Aorta (tissue), 5 donors: Measurements from ENCODE around the gene P4HB. TPM values are rescaled to one million over a fixed set of nuclear protein-coding genes. Genes with fewer than 3 reads are reported as not detected.

ENCODE experiments used
- ATAC-seq: fragments of 200-7000 bp; cut with Tn5 transposase; one replicate; pipeline ENCODE4 v1.9.1; 2022; ENCODE audit warnings: moderate library complexity; ENCODE audit not compliant: low FRiP score
- DNase-seq, 2 donors: peaks; one replicate each; pipeline ENCODE4 v3.0.0-alpha.2; 2020
- H3K27ac ChIP-seq, 2 donors: one replicate each; pipeline ENCODE4 v1.5.1; 2013; ENCODE audit warnings: low read length in 2 of 2, mild to moderate bottlenecking in 2 of 2, moderate library complexity in 2 of 2, control low read depth in 1 of 2, inconsistent platforms in 1 of 2, low read depth in 1 of 2
- H3K27me3 ChIP-seq, 2 donors: one replicate each; pipeline ENCODE4 v1.6.1; 2013; ENCODE audit warnings: control low read depth in 1 of 2, low read length in 1 of 2, mild to moderate bottlenecking in 1 of 2, moderate library complexity in 1 of 2; ENCODE audit not compliant: insufficient read depth in 2 of 2, control insufficient read depth in 1 of 2
- H3K36me3 ChIP-seq, 2 donors: one replicate each; pipeline ENCODE4 v1.6.1; 2013; ENCODE audit warnings: control low read depth in 1 of 2, low read length in 1 of 2, mild to moderate bottlenecking in 1 of 2; ENCODE audit not compliant: insufficient read depth in 2 of 2, control insufficient read depth in 1 of 2
- H3K4me1 ChIP-seq, 2 donors: one replicate each; pipeline ENCODE4 v1.6.1; 2013; ENCODE audit warnings: low read length in 2 of 2, control low read depth in 1 of 2, mild to moderate bottlenecking in 1 of 2, moderate library complexity in 1 of 2; ENCODE audit not compliant: insufficient read depth in 2 of 2, control insufficient read depth in 1 of 2
- H3K4me3 ChIP-seq, 2 donors: one replicate each; pipeline ENCODE4 v1.5.1; 2013; ENCODE audit warnings: low read length in 2 of 2, control low read depth in 1 of 2, mild to moderate bottlenecking in 1 of 2
- H3K9me3 ChIP-seq: one replicate; pipeline ENCODE4 v1.6.1; 2013; ENCODE audit warnings: mild to moderate bottlenecking, low read length; ENCODE audit not compliant: control insufficient read depth
- WGBS, 2 donors: extraction: QIAGEN DNeasy Blood & Tissue Kit; methylation state at CpG; one replicate each; pipeline ENCODE4 v1.1.7; 2013; 5-methylcytosine and 5-hydroxymethylcytosine counted together
- intact Hi-C, 2 donors: fragments of 100-400 bp; cut with DNase I; formaldehyde crosslinking; loops; one replicate each; pipeline versions ENCODE4 v1.14.2 to v1.15.0; 2022
- polyA plus RNA-seq, 2 donors: library from polyadenylated mRNA; stranded (reverse); fragments of 200-250 nt; gene quantifications; one replicate each; pipeline ENCODE4 v1.2.3, GENCODE V29; 2013
- total RNA-seq, 2 donors: library from RNA; stranded (reverse); fragmentation: NEBNext Ultra II Directional; extraction: Animal tissue kit (Norgen Biotek cat#: 25700); gene quantifications; one replicate each; pipeline ENCODE4 v1.2.1, GENCODE V29; 2021
- donor health status: healthy with polysubstance abuse.
- donor health status: Bipolar disorder and iron deficiency.
- donor health status: DM: no; HTN: no; CAD: no.
- donor health status: DM: no; HTN: no; CAD: no.
- donor health status: DM: yes; HTN: yes; CAD: no.

Gene P4HB
- total and polyA plus RNA-seq, 4 donors, result 275 to 537 (median 422) TPM

DNA sequence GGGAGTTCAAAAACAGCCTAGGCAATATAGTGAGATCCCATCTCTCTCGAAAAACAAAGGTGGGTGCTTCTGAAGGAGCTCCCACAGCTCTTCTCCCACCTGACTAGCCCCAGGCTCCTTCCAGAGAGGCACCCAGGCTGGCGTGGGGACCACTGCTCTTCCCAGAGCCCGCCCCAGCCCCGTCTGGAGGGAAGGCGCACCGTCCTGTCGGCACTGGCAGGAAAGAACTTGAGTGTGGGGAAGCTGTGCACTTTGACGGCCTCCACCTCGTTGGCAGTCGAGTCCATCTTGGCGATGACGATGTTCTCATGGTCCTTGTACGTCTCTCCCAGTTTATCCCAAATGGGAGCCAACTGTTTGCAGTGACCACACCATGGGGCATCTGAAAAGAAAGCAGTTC lies 15.0 kb downstream of the P4HB start:
- Histone ChIP-seq H3K9me3 (no peaks in the 10 kb centered on the region), H3K4me3 (no peak overlapping the region), H3K36me3 (peaks cover 0 to 17% of the 10 kb centered on the region in 2 donors), H3K27me3 (no peaks in the 10 kb centered on the region), H3K4me1 (no peaks in the 10 kb centered on the region), H3K27ac (no peak overlapping the region)
- intact Hi-C loops, result no loop called here
- DNase-seq (no peak), ATAC-seq (no peak)
- 86 to 89% methylated on average over 13 of the region's 13 CpGs for WGBS, 2 donors

DNA sequence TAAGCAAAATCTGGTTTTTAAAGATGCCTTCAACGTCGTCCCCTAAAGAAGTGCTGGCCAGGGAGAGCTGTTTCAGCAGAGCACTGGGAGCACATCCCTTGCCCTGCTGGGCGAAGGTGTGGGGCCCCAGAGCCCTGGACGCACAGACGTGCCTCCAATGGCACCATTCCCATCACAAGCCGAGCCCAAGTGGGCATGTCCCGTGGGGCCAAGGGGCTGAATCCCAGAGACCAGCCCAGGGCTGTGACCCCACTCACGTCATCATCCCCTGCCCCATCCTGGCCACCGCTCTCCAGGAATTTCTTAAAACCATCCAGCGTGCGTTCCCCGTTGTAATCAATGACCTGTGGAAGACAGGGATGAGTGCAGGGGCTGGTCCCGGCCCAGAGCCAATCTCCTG lies 15.4 kb downstream of the P4HB start:
- H3K27me3 ChIP-seq, result no peaks in the 10 kb centered on the region
- no peaks in the 10 kb centered on the region for H3K4me1 ChIP-seq
- no peaks in the 10 kb centered on the region for H3K9me3 ChIP-seq
- intact Hi-C loops, result no loop called here
- ATAC-seq, result no peak
- H3K36me3 ChIP-seq, result peaks cover 0 to 17% of the 10 kb centered on the region in 2 donors
- no peak for DNase-seq
- H3K27ac ChIP-seq, result no peak overlapping the region
- WGBS, 2 donors, result 76 to 80% methylated on average over 13 of the region's 13 CpGs
- no peak overlapping the region for H3K4me3 ChIP-seq

DNA sequence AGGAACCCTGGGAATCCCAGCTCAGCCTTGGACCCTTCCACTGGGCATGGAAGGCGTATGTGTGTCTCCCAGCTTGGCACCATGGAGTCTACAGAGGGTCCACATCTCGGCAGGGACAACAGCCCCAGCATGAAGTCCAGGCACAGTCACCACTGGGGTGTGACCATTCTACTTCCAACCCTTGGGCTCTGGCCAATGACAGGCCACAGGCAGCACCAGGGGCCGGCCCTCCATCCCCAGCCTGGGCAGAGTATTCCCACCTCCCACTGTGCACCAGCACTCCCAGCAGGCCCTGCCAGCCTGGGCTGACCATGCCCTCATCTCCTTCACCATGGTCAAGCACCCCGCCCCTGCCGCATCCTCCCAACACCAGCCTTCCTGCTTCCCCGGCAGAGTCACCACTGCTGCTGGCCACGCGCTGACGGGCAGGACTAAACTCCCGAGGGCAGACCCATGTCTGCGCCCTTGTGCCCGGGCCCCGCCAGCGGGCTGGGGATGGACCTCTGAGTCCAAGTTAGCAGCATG lies 15.9 kb downstream of the P4HB start:
- Histone ChIP-seq H3K36me3 (peaks cover 0 to 17% of the 10 kb centered on the region in 2 donors), H3K4me3 (no peak overlapping the region), H3K27ac (no peak overlapping the region), H3K27me3 (no peaks in the 10 kb centered on the region), H3K9me3 (no peaks in the 10 kb centered on the region), H3K4me1 (no peaks in the 10 kb centered on the region)
- ATAC-seq (no peak), DNase-seq (no peak)
- WGBS, 2 donors, result 87 to 88% methylated on average over 14 of the region's 14 CpGs
- intact Hi-C loops, result no loop called here

DNA sequence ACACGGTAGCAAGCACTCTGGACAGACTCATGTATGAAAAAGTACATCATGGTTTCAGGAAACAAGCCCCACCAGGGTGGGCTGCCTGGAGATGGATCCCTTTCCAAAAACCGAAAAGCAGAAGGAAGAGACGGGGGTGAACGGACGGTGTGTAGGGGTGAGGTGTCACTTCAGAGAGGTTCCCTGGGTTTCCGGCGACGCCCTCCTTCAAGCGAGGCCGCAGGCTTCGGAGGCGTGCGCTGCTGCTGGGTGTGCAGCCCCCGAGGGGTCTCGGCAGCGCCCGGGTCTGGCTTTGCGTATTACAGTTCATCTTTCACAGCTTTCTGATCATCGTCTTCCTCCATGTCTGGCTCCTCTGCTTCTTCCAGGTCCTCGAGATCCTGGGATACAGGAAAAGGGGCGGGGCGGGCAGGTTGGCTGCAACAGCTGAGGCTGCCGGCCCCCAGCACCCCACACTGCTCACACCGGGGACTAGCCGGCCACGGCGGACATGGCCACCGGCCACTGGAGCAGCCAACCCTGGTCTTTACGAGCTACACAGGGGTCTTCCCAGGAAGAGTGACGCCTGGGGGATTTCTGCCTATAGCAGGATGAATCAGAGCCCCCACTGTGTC lies 16.5 kb downstream of the P4HB start:
- intact Hi-C loops, result no loop called here
- 91% methylated on average over 30 of the region's 30 CpGs for WGBS, 2 donors
- Histone ChIP-seq H3K4me1 (no peaks in the 10 kb centered on the region), H3K4me3 (no peak overlapping the region), H3K27me3 (no peaks in the 10 kb centered on the region), H3K9me3 (no peaks in the 10 kb centered on the region), H3K27ac (no peak overlapping the region), H3K36me3 (peaks cover 0 to 17% of the 10 kb centered on the region in 2 donors)
- ATAC-seq (no peak), DNase-seq (no peak)

DNA sequence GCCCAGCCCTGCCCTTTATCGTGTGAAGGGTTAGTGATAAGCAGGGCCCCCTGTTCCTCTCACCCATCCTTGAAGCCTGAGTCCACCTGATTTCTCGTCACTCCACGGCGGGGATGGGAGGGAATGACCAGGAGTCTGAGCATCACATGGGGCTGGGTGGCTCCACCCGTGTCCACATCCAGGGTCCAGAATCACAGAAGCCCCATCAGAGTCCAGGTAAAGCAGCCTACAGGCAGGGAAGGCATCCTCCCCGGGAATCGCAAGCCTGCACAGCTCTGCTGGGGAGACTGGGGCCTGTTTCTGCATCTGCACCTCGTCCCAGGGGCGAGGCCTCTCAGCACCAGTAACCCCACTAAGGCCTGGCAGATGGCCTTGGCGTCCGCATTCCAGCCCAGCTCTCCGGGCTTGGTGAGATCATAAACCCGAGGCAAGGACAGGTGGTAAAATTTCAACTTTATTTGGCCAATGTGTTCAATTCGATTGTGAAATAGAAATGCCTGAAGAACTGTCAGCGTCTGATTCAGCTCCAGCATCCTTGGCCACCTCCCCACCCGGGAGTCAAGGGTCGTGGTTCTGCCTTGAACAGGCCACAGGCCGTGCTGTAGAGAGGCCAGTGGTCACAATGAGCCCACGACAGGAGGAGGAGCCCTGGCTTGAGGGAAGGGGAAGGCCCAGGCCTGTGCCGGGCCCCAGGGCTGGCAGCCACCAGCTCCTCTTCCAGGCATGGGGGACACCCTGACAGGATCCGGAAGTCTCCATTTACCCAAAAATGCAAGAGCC lies 17.4 kb downstream of the P4HB start:
- intact Hi-C loops, result no loop called here
- ATAC-seq (no peak), DNase-seq (no peak)
- peaks cover 0 to 17% of the 10 kb centered on the region in 2 donors for H3K36me3 ChIP-seq
- no peak overlapping the region for H3K4me3 ChIP-seq
- WGBS, 2 donors, result 72 to 75% methylated on average over 21 of the region's 21 CpGs
- no peaks in the 10 kb centered on the region for H3K9me3 ChIP-seq
- no peaks in the 10 kb centered on the region for H3K4me1 ChIP-seq
- H3K27ac ChIP-seq, result no peak overlapping the region
- H3K27me3 ChIP-seq, result no peaks in the 10 kb centered on the region

DNA sequence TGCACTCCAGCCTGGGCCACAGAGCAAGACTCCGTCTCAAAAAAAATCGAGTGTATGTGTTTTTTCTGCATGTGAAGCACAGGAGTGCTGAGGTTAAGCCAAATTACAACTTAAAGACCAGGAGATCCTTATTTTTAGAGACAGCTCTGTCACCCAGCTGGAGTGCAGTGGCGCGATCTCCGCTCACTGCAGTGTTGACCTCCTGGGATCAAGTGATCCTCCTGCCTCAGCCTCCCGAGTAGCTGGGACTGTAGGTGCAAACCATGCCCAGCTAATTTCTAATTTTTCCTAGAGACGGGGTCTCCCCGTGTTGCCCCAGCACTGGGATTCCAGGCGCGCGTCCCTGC lies 18.0 kb downstream of the P4HB start:
- WGBS, 2 donors, result 91 to 93% methylated on average over 11 of the region's 11 CpGs
- DNase-seq (no peak), ATAC-seq (no peak)
- Histone ChIP-seq H3K4me3 (no peak overlapping the region), H3K36me3 (peaks cover 0 to 17% of the 10 kb centered on the region in 2 donors), H3K27me3 (no peaks in the 10 kb centered on the region), H3K27ac (no peak overlapping the region), H3K9me3 (no peaks in the 10 kb centered on the region), H3K4me1 (no peaks in the 10 kb centered on the region)
- intact Hi-C loops, result no loop called here

DNA sequence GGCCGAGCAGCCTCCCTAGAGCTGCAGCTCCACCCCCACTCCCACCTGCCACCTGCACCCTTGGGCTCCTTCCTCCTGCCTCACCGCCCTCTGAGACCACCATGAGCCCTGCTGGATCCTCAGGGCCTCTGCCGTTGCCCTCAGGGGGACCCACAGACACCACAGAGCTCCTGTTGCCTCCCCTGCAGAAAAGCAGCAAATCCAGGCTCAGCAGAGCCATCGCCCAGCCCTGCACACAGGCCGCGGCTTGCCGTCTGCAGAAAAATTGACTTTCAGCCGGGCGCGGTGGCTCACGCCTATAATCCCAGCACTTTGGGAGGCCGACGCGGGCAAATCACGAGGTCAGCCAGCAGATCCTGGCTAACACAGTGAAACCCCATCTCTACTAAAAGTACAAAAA lies 18.5 kb downstream of the P4HB start:
- Histone ChIP-seq H3K36me3 (peaks cover 0 to 15% of the 10 kb centered on the region in 2 donors), H3K27ac (no peak overlapping the region)

DNA sequence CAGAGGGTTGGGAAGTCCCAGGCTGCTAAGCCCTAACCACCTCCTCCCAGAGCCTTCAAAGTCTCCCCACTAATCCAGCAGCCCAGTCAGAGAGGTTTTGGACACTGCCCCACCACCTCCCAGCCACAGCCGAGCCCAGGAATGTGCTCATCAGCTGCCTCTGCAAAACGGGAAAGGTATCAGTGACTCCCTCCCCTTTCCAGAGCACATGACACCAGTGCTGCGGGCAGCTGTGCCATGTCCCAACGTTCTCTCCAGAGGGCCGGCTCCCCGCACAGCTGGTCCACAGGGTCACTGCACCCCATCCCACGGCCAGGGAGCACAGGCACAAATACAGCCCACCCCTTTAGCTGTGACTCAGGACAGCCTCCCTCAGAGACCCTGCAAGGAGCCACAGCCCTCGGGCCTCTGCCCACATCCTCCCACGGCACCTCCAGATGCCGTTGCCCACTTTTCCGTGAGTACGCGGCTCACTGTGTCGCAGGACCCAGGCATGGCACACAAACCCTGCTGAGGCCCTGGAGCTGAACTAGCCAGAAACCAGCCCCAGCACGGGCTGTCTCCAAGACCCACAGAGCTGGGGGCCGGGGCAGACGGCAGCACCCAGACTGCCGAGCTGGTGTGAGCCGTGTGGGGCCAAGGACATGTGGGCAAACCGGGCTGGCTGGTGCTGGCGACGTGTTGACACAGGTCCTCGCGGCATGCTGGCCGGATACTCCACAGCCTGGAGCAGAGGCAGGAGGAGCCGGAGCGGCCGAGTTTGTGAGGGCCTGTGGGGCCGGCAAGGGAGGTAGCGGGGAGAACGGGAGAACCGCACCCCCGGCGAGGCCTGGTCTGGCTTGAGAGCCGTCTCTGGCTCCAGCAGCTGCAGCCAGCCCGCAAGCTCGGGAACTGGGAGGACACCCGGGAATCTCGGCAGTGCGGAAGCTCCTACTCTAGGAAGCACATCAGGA lies 19.2 kb downstream of the P4HB start:
- intact Hi-C loops, result no loop called here
- Histone ChIP-seq H3K9me3 (no peaks in the 10 kb centered on the region), H3K27me3 (no peaks in the 10 kb centered on the region), H3K27ac (no peak overlapping the region), H3K4me3 (no peak overlapping the region), H3K36me3 (peaks cover 0 to 13% of the 10 kb centered on the region in 2 donors), H3K4me1 (no peaks in the 10 kb centered on the region)
- no peak for ATAC-seq
- WGBS, 2 donors, result 79 to 84% methylated on average over 40 of the region's 40 CpGs
- no peak for DNase-seq

More for the DNA sequence above, 18.5 kb downstream of the P4HB start:
- ATAC-seq (no peak), DNase-seq (no peak)
- 85 to 90% methylated on average over 15 of the region's 15 CpGs for WGBS, 2 donors
- H3K27me3 ChIP-seq, result no peaks in the 10 kb centered on the region
- H3K9me3 ChIP-seq, result no peaks in the 10 kb centered on the region
- intact Hi-C loops, result no loop called here
- H3K4me1 ChIP-seq, result no peaks in the 10 kb centered on the region
- no peak overlapping the region for H3K4me3 ChIP-seq
